ENCODE measurements around the gene ZNF84. TPM values are rescaled to one million over a fixed set of nuclear protein-coding genes. Genes with fewer than 3 reads are reported as not detected.

ZNF84 gene
- total RNA-seq, 1 experiment from 2014 or later = 36.8 TPM

DNA sequence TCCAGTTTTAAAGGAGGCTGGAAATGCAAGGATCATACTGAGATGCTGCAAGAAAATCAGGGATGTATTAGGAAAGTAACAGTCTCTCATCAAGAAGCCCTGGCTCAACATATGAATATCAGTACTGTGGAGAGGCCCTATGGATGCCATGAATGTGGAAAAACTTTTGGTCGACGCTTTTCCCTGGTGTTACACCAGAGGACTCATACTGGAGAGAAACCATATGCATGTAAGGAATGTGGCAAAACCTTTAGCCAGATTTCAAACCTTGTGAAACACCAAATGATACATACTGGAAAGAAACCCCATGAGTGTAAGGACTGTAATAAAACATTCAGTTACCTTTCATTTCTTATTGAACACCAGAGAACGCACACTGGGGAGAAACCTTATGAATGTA is 68.3 kb downstream of the ZNF84 start:
- H3K27me3 ChIP-seq (ENCODE audit: control insufficient read depth, insufficient read depth, low read length) = no peaks in the 10 kb centered on the region
- TF ChIP-seq, protein P1, sequence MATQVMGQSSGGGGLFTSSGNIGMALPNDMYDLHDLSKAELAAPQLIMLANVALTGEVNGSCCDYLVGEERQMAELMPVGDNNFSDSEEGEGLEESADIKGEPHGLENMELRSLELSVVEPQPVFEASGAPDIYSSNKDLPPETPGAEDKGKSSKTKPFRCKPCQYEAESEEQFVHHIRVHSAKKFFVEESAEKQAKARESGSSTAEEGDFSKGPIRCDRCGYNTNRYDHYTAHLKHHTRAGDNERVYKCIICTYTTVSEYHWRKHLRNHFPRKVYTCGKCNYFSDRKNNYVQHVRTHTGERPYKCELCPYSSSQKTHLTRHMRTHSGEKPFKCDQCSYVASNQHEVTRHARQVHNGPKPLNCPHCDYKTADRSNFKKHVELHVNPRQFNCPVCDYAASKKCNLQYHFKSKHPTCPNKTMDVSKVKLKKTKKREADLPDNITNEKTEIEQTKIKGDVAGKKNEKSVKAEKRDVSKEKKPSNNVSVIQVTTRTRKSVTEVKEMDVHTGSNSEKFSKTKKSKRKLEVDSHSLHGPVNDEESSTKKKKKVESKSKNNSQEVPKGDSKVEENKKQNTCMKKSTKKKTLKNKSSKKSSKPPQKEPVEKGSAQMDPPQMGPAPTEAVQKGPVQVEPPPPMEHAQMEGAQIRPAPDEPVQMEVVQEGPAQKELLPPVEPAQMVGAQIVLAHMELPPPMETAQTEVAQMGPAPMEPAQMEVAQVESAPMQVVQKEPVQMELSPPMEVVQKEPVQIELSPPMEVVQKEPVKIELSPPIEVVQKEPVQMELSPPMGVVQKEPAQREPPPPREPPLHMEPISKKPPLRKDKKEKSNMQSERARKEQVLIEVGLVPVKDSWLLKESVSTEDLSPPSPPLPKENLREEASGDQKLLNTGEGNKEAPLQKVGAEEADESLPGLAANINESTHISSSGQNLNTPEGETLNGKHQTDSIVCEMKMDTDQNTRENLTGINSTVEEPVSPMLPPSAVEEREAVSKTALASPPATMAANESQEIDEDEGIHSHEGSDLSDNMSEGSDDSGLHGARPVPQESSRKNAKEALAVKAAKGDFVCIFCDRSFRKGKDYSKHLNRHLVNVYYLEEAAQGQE (IDR thresholded peaks at IDR 0.05; ENCODE audit: insufficient read depth in 1 of 2, low read depth in 2 of 2, low read length in 1 of 2) = no peak
- TF ChIP-seq TCF7L2 (IDR thresholded peaks at IDR 0.05; ENCODE audit: low read depth, low read length) = no peak
- no peak for TF ChIP-seq POLR2AphosphoS5 (IDR thresholded peaks at IDR 0.05; ENCODE audit: low read depth, low read length)
- TF ChIP-seq, protein P2, sequence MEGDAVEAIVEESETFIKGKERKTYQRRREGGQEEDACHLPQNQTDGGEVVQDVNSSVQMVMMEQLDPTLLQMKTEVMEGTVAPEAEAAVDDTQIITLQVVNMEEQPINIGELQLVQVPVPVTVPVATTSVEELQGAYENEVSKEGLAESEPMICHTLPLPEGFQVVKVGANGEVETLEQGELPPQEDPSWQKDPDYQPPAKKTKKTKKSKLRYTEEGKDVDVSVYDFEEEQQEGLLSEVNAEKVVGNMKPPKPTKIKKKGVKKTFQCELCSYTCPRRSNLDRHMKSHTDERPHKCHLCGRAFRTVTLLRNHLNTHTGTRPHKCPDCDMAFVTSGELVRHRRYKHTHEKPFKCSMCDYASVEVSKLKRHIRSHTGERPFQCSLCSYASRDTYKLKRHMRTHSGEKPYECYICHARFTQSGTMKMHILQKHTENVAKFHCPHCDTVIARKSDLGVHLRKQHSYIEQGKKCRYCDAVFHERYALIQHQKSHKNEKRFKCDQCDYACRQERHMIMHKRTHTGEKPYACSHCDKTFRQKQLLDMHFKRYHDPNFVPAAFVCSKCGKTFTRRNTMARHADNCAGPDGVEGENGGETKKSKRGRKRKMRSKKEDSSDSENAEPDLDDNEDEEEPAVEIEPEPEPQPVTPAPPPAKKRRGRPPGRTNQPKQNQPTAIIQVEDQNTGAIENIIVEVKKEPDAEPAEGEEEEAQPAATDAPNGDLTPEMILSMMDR (IDR thresholded peaks at IDR 0.05) = no peak
- TF ChIP-seq SIN3A (IDR thresholded peaks at IDR 0.05; ENCODE audit: borderline replicate concordance, insufficient read depth, low read depth, low read length) = no peak
- ATAC-seq = no peak
- ChIA-PET CTCF (no interaction called here), POLR2A (no interaction called here)
- BruUV-seq (replicated peaks) = TSS peak; percentile 26
- no peak for DNase-seq (ENCODE audit: low read depth, low spot score)
- peaks cover 92% of the 10 kb centered on the region for H3K9me3 ChIP-seq (ENCODE audit: control insufficient read depth, insufficient read depth, low read depth, low read length)
- H3K4me3 ChIP-seq (ENCODE audit: low read depth in 2 of 2, low read length in 2 of 2) = no peak overlapping the region
- peaks cover 16% of the 10 kb centered on the region for H3K36me3 ChIP-seq (ENCODE audit: control insufficient read depth, insufficient read depth, low read length)
- intact Hi-C loops (cut with micrococcal nuclease; ENCODE audit: unreplicated experiment) (no loop called here), in situ Hi-C loops (cut with HindIII; ENCODE audit: low pct_unique_long_range_greater_than_20kb, low sequenced_read_pairs) (no loop called here)
- no peaks in the 10 kb centered on the region for H3K4me1 ChIP-seq (ENCODE audit: control insufficient read depth, insufficient read depth, low read length)
- no peak overlapping the region for H3K27ac ChIP-seq (ENCODE audit: low read length)

DNA sequence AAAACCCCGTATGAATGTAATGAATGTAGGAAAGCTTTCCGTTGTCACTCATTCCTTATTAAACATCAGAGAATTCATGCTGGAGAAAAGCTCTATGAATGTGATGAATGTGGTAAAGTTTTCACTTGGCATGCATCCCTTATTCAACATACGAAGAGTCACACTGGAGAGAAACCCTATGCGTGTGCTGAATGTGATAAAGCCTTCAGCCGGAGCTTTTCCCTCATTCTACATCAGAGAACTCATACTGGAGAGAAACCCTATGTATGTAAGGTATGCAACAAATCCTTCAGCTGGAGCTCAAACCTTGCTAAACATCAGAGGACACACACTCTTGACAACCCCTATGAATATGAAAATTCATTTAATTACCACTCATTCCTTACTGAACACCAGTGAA is 68.9 kb downstream of the ZNF84 start:
- H3K4me3 ChIP-seq (ENCODE audit: low read depth in 2 of 2, low read length in 2 of 2) = no peak overlapping the region
- BruUV-seq (replicated peaks) = no TSS peak
- DNase-seq (ENCODE audit: low read depth, low spot score) (no peak), ATAC-seq (no peak)
- intact Hi-C loops (cut with micrococcal nuclease; ENCODE audit: unreplicated experiment) = no loop called here
- POLR2A ChIA-PET = no interaction called here
- in situ Hi-C loops (cut with HindIII; ENCODE audit: low pct_unique_long_range_greater_than_20kb, low sequenced_read_pairs) = no loop called here
- H3K27ac ChIP-seq (ENCODE audit: low read length) = no peak overlapping the region
- H3K27me3 ChIP-seq (ENCODE audit: control insufficient read depth, insufficient read depth, low read length) = no peaks in the 10 kb centered on the region
- CTCF ChIA-PET = no interaction called here
- H3K4me1 ChIP-seq (ENCODE audit: control insufficient read depth, insufficient read depth, low read length) = no peaks in the 10 kb centered on the region
- peaks cover 92% of the 10 kb centered on the region for H3K9me3 ChIP-seq (ENCODE audit: control insufficient read depth, insufficient read depth, low read depth, low read length)
- TF ChIP-seq TCF7L2 (IDR thresholded peaks at IDR 0.05; ENCODE audit: low read depth, low read length) = no peak
- TF ChIP-seq SIN3A (IDR thresholded peaks at IDR 0.05; ENCODE audit: borderline replicate concordance, insufficient read depth, low read depth, low read length) = no peak
- no peak for TF ChIP-seq POLR2AphosphoS5 (IDR thresholded peaks at IDR 0.05; ENCODE audit: low read depth, low read length)
- TF ChIP-seq, protein P2 (IDR thresholded peaks at IDR 0.05) = no peak
- TF ChIP-seq, protein P1 (IDR thresholded peaks at IDR 0.05; ENCODE audit: insufficient read depth in 1 of 2, low read depth in 2 of 2, low read length in 1 of 2) = no peak
- H3K36me3 ChIP-seq (ENCODE audit: control insufficient read depth, insufficient read depth, low read length) = peaks cover 12% of the 10 kb centered on the region
